Measurements from ENCODE around the gene S100A2.

The S100A2 gene

GRCh38 chr1:153549741-153550397 is 15.8 kb downstream of the S100A2 start:
- no peak overlapping the region for H3K4me3 ChIP-seq
- peak overlapping the region in 20 of 21 experiments; percentile 31 to 98 (median 85) for H3K27ac ChIP-seq

- H3K4me3 ChIP-seq: no peak within 1 kb of the TSS
- peak within 1 kb of the TSS; percentile 0 to 98 (median 85) for H3K27ac ChIP-seq
These were observed 16.6 kb downstream of the S100A2 start, which contains the start of gene S100A3 for GRCh38 chr1:153548722-153549688. TSS of gene S100A3 (minus strand) at chr1:153549258. CDS start at chr1:153548485, 773 bp downstream.

DNA sequence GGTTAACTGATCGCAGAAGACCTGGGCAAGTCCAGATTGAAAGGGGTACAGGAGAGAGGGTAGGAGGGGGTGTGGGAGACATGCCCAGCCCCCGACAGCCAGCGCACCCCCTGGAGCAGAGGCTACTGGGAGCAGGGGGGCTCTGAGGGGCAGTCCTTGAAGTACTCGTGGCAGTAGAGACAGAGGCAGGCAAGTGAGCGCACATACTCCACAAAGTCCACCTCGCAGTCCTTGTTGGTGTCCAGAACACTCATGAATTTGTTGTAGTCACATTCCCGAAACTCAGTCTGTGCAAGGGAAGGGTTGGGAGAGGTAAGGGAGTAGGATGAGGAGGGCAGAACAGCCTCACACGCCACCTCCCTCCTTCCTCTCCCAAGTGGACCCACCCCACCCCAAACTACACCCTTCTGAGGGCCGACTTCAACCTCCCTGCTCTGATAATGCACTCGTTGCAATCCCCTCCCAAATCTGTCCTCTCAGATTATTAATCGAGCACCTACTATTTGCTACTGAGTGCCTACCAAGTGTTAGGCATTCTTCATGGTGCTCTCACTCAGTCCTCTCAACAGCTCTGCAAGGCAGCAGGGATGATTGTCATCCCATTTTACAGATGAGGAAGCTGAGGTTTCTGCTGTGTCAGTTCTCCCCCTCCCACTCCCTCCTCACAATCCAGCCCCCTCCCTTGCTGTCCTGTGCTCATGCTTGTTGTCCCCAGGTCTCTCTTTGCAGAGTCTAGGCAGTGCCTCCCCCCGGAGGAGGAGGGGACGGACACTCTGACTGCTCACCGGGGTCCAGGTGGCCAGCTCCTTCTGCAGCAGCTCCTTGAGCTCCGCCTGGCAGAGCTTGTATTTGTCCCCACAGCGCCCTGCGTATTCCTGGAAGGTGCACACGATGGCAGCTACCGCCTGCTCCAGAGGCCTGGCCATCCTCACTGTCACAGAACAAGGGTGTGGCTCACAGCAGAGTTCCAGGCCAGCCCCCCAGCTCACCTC is 17.8 kb downstream of the S100A2 start:
- Histone ChIP-seq H3K4me3 (no peak overlapping the region), H3K27ac (peak overlapping the region in 19 of 21 experiments; percentile 0 to 98 (median 88))

GRCh38 chr1:153546796-153547559 is 18.7 kb downstream of the S100A2 start:
- peak overlapping the region in 20 of 21 experiments; percentile 69 to 98 (median 88) for H3K27ac ChIP-seq
- peak overlapping the region in 3 of 7 experiments; percentile 41 to 49 (median 46) for H3K4me3 ChIP-seq

DNA sequence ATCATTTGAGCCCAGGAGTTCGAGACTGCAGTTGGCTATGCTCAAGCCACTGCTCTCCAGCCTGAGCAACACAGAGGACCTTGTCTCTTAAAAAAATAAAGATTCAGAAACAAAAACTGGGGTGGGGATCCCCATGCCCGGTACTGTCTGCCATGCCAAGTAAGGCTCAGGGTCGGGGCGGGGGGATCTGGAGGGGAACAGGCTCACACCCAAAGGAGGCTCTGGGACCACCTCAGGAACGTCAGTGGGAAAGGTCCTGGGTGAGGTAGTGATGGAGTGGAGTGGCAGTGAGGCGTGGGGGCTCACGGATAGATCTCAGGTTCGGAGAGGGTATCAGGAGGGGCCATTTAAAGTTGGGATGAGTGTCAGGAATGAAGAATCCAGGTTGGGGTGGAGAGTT is 19.3 kb downstream of the S100A2 start:
- peak overlapping the region; percentile 27 to 49 (median 38) for H3K4me3 ChIP-seq
- H3K27ac ChIP-seq: peak overlapping the region in 20 of 21 experiments; percentile 69 to 98 (median 88)

DNA sequence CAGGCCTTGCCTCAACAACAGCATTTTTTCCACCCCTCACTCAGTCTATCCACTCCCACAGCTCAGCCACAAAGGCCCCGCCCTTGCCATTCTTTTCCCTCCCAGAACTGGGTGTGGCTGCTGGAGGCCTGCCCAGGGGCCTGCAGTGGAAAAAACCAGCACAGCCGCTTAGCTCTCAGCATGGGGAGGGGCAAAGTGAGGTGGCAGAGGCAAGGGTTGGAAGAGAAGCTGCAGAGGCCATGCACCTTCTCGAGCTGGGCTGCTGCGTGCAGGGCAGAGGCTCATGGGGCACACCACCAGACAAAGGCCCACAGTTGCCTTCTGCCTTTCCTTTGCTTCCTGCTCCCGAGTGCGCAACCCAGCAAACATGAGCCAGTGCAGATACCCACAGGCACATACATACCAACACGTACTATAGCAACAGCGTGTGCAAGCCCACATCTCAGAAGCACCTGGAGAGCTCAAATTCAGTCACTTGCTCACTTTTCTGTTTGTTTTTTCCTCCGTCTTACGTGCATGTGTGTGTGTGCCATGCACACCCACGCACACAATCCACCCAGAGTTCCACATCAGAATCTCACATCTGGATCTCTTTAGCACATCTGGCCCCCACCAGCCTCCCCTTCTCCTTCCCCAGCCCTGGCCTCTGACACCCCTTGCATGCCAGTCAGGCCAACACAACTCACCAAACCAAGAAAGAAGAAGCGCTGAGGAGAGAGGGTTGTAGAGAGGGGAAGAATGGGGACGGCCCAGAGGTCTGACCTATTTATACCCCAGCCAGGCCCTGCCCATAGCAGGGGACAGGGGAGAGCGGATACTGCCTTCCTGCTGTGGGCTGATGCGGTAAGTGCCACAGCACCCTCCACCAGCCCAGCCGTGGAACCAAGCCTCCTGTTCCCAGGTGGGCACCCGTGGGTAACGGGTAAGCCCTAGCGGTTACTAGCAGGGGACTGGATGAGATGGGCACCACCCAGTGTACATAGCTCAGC is 20.3 kb downstream of the S100A2 start, which contains the start of gene S100A4:
S100A4 (minus strand) TSS at position 740 of the 989 bp plus-strand sequence. CDS start 1,012 bp downstream, outside the sequence.
- Histone ChIP-seq H3K4me3 (peak within 1 kb of the TSS; percentile 27 to 49 (median 38)), H3K27ac (peak within 1 kb of the TSS in 20 of 21 experiments; percentile 69 to 98 (median 88))

- Histone ChIP-seq H3K27ac (peak overlapping the region in 20 of 21 experiments; percentile 69 to 98 (median 88)), H3K4me3 (peak overlapping the region; percentile 27 to 49 (median 38))
These were observed 21.1 kb downstream of the S100A2 start for GRCh38 chr1:153544453-153545066.

DNA sequence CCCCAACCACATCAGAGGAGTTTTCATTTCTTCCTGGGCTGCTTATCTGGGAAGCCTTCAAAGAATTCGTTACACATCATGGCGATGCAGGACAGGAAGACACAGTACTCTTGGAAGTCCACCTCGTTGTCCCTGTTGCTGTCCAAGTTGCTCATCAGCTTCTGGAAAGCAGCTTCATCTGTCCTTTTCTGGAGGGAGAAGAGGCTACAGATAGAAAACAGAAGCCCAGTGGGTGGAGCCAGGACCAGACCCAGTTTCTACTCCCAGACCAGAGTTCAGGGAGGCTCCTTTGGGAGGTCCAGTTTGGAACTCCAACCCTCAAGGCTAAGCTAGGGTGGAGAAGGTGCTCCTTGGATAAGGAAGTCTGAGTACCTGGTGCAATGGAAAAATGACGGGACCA is 21.9 kb downstream of the S100A2 start:
- H3K27ac ChIP-seq: peak overlapping the region in 17 of 21 experiments; percentile 69 to 98 (median 88)
- H3K4me3 ChIP-seq: peak overlapping the region in 4 of 7 experiments; percentile 3 to 49 (median 42)

- peak overlapping the region in 17 of 21 experiments; percentile 23 to 98 (median 88) for H3K27ac ChIP-seq
- H3K4me3 ChIP-seq: peak overlapping the region in 2 of 7 experiments; percentile 46 to 49
These were observed 22.5 kb downstream of the S100A2 start for GRCh38 chr1:153542956-153543711.

- H3K4me3 ChIP-seq: no peak overlapping the region
- H3K27ac ChIP-seq: peak overlapping the region in 20 of 21 experiments; percentile 6 to 98 (median 82)
These were observed 23.7 kb downstream of the S100A2 start for GRCh38 chr1:153541641-153542590.

GRCh38 chr1:153540394-153541361 is 25.0 kb downstream of the S100A2 start, which contains the start of gene S100A5:
TSS of gene S100A5 (minus strand) at chr1:153540934. CDS start at chr1:153540191, 743 bp downstream.
- H3K4me3 ChIP-seq: no peak within 1 kb of the TSS
- H3K27ac ChIP-seq: peak within 1 kb of the TSS in 20 of 21 experiments; percentile 6 to 98 (median 82)

- H3K4me3 ChIP-seq: no peak overlapping the region
- H3K27ac ChIP-seq: peak overlapping the region in 17 of 21 experiments; percentile 6 to 98 (median 82)
These were observed 26.1 kb downstream of the S100A2 start for GRCh38 chr1:153539395-153540093.

All from skin epidermis (tissue), 12 donors.